ENCODE data around the gene IL1RAP. TPM values are rescaled to one million over a fixed set of nuclear protein-coding genes. Genes with fewer than 3 reads are reported as not detected.

Gene IL1RAP
- polyA plus RNA-seq, 3 donors = 8.0 to 12.6 (median 11.8) TPM

DNA sequence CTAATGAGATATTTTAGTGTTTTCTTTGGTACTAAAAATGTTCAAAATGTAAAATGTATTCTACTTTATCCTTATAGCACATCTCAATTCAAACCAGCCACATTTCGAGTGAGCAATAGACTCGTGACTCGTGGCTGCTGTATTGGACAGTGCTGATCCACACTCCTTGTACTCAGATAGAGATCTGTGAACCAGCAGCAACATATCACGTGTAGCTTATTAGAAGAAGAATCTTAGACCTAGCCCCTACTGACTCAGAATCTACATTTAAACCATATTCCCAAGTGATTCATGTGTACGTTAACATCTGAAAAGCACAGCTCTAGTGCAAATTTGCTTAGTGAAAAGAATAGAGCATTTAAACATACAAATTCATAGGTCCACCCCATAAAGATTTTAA is 130.9 kb downstream of the IL1RAP start:
- H3K4me2 ChIP-seq (replicated peaks; ENCODE audit: extremely low read depth, low read length, poor library complexity, severe bottlenecking) = no peak overlapping the region
- Mint-ChIP-seq H3K27me3 (ENCODE audit: low read depth in 3 of 3) (peaks cover 0 to 2% (median 0%) of the 10 kb centered on the region in 3 donors), H3K27ac (peak overlapping the region in 1 of 7 donors; percentile 16), H3K9me3 (peaks cover 0 to 1% (median 0%) of the 10 kb centered on the region in 7 donors), H3K4me3 (no peak overlapping the region), H3K36me3 (peaks cover 42 to 43% of the 10 kb centered on the region in 2 donors), H3K4me1 (peaks cover 4% of the 10 kb centered on the region)
- H3K9me3 ChIP-seq (replicated peaks in 1 of 2; ENCODE audit: control insufficient read depth in 1 of 2, insufficient read depth in 1 of 2, low read length in 2 of 2) = no peaks in the 10 kb centered on the region
- no peaks in the 10 kb centered on the region for H3K4me1 ChIP-seq (ENCODE audit: control insufficient read depth in 1 of 2, insufficient read depth in 2 of 2, low read length in 2 of 2)
- H3K27me3 ChIP-seq (ENCODE audit: control insufficient read depth in 2 of 2, insufficient read depth in 2 of 2, low read length in 2 of 2) = no peaks in the 10 kb centered on the region
- H3K79me2 ChIP-seq (ENCODE audit: insufficient read depth, low read length) = no peaks in the 10 kb centered on the region
- no peak overlapping the region for H3K4me3 ChIP-seq (replicated peaks in 1 of 3; ENCODE audit: low read depth in 2 of 3, low read length in 3 of 3)
- TF ChIP-seq, protein P1, sequence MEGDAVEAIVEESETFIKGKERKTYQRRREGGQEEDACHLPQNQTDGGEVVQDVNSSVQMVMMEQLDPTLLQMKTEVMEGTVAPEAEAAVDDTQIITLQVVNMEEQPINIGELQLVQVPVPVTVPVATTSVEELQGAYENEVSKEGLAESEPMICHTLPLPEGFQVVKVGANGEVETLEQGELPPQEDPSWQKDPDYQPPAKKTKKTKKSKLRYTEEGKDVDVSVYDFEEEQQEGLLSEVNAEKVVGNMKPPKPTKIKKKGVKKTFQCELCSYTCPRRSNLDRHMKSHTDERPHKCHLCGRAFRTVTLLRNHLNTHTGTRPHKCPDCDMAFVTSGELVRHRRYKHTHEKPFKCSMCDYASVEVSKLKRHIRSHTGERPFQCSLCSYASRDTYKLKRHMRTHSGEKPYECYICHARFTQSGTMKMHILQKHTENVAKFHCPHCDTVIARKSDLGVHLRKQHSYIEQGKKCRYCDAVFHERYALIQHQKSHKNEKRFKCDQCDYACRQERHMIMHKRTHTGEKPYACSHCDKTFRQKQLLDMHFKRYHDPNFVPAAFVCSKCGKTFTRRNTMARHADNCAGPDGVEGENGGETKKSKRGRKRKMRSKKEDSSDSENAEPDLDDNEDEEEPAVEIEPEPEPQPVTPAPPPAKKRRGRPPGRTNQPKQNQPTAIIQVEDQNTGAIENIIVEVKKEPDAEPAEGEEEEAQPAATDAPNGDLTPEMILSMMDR (IDR thresholded peaks at IDR 0.05) = no peak
- H2AFZ ChIP-seq (ENCODE audit: insufficient read depth, low read depth, low read length, poor library complexity, severe bottlenecking) = no peak overlapping the region
- no peak for DNase-seq
- WGBS (ENCODE audit: insufficient coverage) = no CpG with 5 or more reads among the region's 5 CpGs
- intact Hi-C loops (cut with micrococcal nuclease) = no loop called here
- H3K9ac ChIP-seq (ENCODE audit: insufficient read depth, low read length, poor library complexity, severe bottlenecking) = no peak overlapping the region
- H3K27ac ChIP-seq (ENCODE audit: low read depth in 1 of 2, low read length in 2 of 2) = no peak overlapping the region
- H4K20me1 ChIP-seq (ENCODE audit: insufficient read depth, low read length) = no peaks in the 10 kb centered on the region
- peaks cover 5 to 11% of the 10 kb centered on the region in 2 donors for H3K36me3 ChIP-seq (replicated peaks in 1 of 2; ENCODE audit: control insufficient read depth in 1 of 2, insufficient read depth in 2 of 2, low read length in 2 of 2)

DNA sequence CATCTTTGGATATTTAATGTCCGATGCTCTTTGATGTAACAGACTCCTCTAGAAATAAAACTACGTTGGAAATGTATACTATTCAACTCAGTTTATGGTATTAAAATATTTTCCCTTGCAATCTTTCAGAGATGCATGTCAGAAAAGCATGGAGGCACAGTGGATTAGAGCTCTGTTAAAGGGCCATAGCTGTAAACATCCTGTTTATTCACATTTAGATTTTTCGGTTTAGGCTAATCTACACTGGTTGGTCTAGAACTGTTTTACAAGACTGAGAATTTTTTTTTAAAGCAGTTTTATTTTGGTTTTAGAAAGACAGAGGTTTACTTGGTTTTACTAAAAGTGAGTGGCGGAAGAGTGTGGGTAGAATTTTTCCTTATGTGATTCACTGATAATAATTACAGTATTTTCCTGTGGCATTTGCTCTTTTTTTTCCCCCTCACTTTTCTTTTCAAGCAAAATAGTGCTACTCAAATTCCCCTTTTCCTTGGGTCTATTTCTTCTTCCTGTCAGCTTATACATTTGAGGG is 132.1 kb downstream of the IL1RAP start:
- no peak for DNase-seq
- Mint-ChIP-seq H3K9me3 (peaks cover 0 to 1% (median 0%) of the 10 kb centered on the region in 7 donors), H3K27me3 (ENCODE audit: low read depth in 3 of 3) (peaks cover 0 to 2% (median 0%) of the 10 kb centered on the region in 3 donors), H3K36me3 (peaks cover 37 to 40% of the 10 kb centered on the region in 2 donors), H3K27ac (no peak overlapping the region), H3K4me1 (peaks cover 4% of the 10 kb centered on the region), H3K4me3 (no peak overlapping the region)
- intact Hi-C loops (cut with micrococcal nuclease) = no loop called here
- Histone ChIP-seq H3K9me3 (replicated peaks in 1 of 2; ENCODE audit: control insufficient read depth in 1 of 2, insufficient read depth in 1 of 2, low read length in 2 of 2) (no peaks in the 10 kb centered on the region), H2AFZ (ENCODE audit: insufficient read depth, low read depth, low read length, poor library complexity, severe bottlenecking) (no peak overlapping the region), H3K4me3 (replicated peaks in 1 of 3; ENCODE audit: low read depth in 2 of 3, low read length in 3 of 3) (no peak overlapping the region), H3K9ac (ENCODE audit: insufficient read depth, low read length, poor library complexity, severe bottlenecking) (no peak overlapping the region), H4K20me1 (ENCODE audit: insufficient read depth, low read length) (no peaks in the 10 kb centered on the region), H3K27ac (ENCODE audit: low read depth in 1 of 2, low read length in 2 of 2) (no peak overlapping the region), H3K4me2 (replicated peaks; ENCODE audit: extremely low read depth, low read length, poor library complexity, severe bottlenecking) (no peak overlapping the region), H3K27me3 (ENCODE audit: control insufficient read depth in 2 of 2, insufficient read depth in 2 of 2, low read length in 2 of 2) (no peaks in the 10 kb centered on the region), H3K79me2 (ENCODE audit: insufficient read depth, low read length) (no peaks in the 10 kb centered on the region), H3K4me1 (ENCODE audit: control insufficient read depth in 1 of 2, insufficient read depth in 2 of 2, low read length in 2 of 2) (no peaks in the 10 kb centered on the region), H3K36me3 (replicated peaks in 1 of 2; ENCODE audit: control insufficient read depth in 1 of 2, insufficient read depth in 2 of 2, low read length in 2 of 2) (peaks cover 5 to 11% of the 10 kb centered on the region in 2 donors)
- no CpG with 5 or more reads among the region's 4 CpGs for WGBS (ENCODE audit: insufficient coverage)
- TF ChIP-seq, protein P1 (IDR thresholded peaks at IDR 0.05) = no peak

Measured in CD14-positive monocyte (primary cell).